HepG2 (cell line): ENCODE results near the gene TEAD3. TPM values are rescaled to one million over a fixed set of nuclear protein-coding genes. Genes with fewer than 3 reads are reported as not detected.

Source experiments
- ATAC-seq: fragments of 200-7000 bp; cut with Tn5 transposase; 3 replicates; pipeline ENCODE4 v1.9.1; 2020; ENCODE audit warnings: mild to moderate bottlenecking, moderate library complexity
- BruUV-seq: library from RNA; stranded (reverse); fragments of 400-500 nt; replicated peaks from 2 replicates; lab custom pipeline; 2021; lab: Mats Ljungman, UMichigan
- CTCF ChIA-PET: fragments of 300-600 bp; formaldehyde crosslinking; extraction: SDS; loops from one replicate; lab custom pipeline; 2021; ENCODE audit warnings: low total read pairs, inconsistent platforms, low intra/inter-chr PET ratio; lab: Yijun Ruan, JAX
- POLR2A ChIA-PET: fragments of 350-600 bp; sonication (Branson Sonifier 250); formaldehyde crosslinking; loops from one replicate; lab custom pipeline; 2020; ENCODE audit warnings: antibody characterized with exemption, inconsistent platforms; lab: Yijun Ruan, JAX
- DNase-seq: peaks from one replicate; pipeline ENCODE4 v3.0.0-alpha.2; 2015; ENCODE audit warnings: low spot score
- FAIRE-seq: peaks from 3 replicates; lab custom pipeline; 2011; peaks lifted over from hg19 to GRCh38; lab: Jason Lieb, UNC
- H2AFZ ChIP-seq: one replicate; pipeline ENCODE4 v1.6.1; 2011; ENCODE audit warnings: low read length, inconsistent platforms
- H3K27ac ChIP-seq: fragments of 300-600 bp; 3 replicates; pipeline ENCODE4 v1.8.0; 2011; ENCODE audit warnings: mixed run types, mild to moderate bottlenecking, mixed read lengths, low read length, inconsistent platforms; ENCODE audit not compliant: insufficient read depth; ENCODE audit errors: extremely low read length
- H3K27me3 ChIP-seq, 2 experiments: fragments of 200-600 bp in 1 of 2; 2 replicates in 1 of 2; 3 replicates in 1 of 2; pipeline versions ENCODE4 v1.6.0 to v1.8.0; 2011; ENCODE audit warnings: low read length in 2 of 2, mild to moderate bottlenecking in 2 of 2, moderate library complexity in 2 of 2, inconsistent platforms in 1 of 2; ENCODE audit not compliant: insufficient read depth in 2 of 2, control insufficient read depth in 1 of 2
- H3K36me3 ChIP-seq, 2 experiments: fragments of 200-600 bp in 1 of 2; replicated peaks in 1 of 2; 2 replicates in 1 of 2; 3 replicates in 1 of 2; pipeline versions ENCODE4 v1.5.1 to v1.8.0; 2011; ENCODE audit warnings: low read length in 2 of 2, inconsistent platforms in 1 of 2; ENCODE audit not compliant: insufficient read depth in 2 of 2, control insufficient read depth in 1 of 2
- H3K4me1 ChIP-seq: 2 replicates; pipeline ENCODE4 v1.5.1; 2012; ENCODE audit warnings: low read length, inconsistent platforms; ENCODE audit not compliant: insufficient read depth
- H3K4me2 ChIP-seq: 2 replicates; pipeline ENCODE4 v1.6.0; 2011; ENCODE audit warnings: low read depth, low read length, inconsistent platforms
- H3K4me3 ChIP-seq, 3 experiments: fragments of 200-600 bp in 1 of 3; sonication (generic), shearing (Covaris generic) in 1 of 3; replicated peaks in 1 of 3; 2 replicates each; pipeline ENCODE4 v1.5.1; 2011 to 2016; ENCODE audit warnings: low read length in 3 of 3, inconsistent platforms in 2 of 3, low read depth in 2 of 3, mild to moderate bottlenecking in 2 of 3, control low read depth in 1 of 3, mixed read lengths in 1 of 3; ENCODE audit not compliant: insufficient read depth in 1 of 3
- H3K79me2 ChIP-seq: one replicate; pipeline ENCODE4 v1.6.1; 2011; ENCODE audit warnings: low read length, inconsistent platforms; ENCODE audit not compliant: insufficient read depth
- H3K9ac ChIP-seq: 2 replicates; pipeline ENCODE4 v1.6.0; 2011; ENCODE audit warnings: mild to moderate bottlenecking, low read depth, low read length, inconsistent platforms; ENCODE audit not compliant: insufficient read depth
- H3K9me3 ChIP-seq: 2 replicates; pipeline ENCODE4 v1.5.1; 2012; ENCODE audit warnings: mild to moderate bottlenecking, low read length
- H4K20me1 ChIP-seq: 2 replicates; pipeline ENCODE4 v1.6.0; 2011; ENCODE audit warnings: inconsistent platforms, mild to moderate bottlenecking, low read length, moderate library complexity; ENCODE audit not compliant: insufficient read depth
- CCDC6 ChIP-seq: sonication (generic); formaldehyde crosslinking; IDR thresholded peaks from 2 replicates; pipeline ENCODE4 v1.8.1; 2022; ENCODE audit warnings: mild to moderate bottlenecking, missing genetic modification reagents, moderate library complexity
- HOXD1 ChIP-seq: sonication (generic); formaldehyde crosslinking; IDR thresholded peaks from 2 replicates; pipeline ENCODE4 v1.5.0; 2020; ENCODE audit warnings: missing genetic modification reagents
- KDM1A ChIP-seq: IDR thresholded peaks from 2 replicates; pipeline ENCODE4 v1.6.1; 2016; ENCODE audit warnings: missing compliant biosample characterization
- NR2F1 ChIP-seq, 2 experiments: fragments of 450-650 bp in 1 of 2; formaldehyde crosslinking in 1 of 2; IDR thresholded peaks; 2 replicates each; pipeline versions ENCODE4 v1.5.0 to v1.6.1; 2016 to 2020; ENCODE audit warnings: mild to moderate bottlenecking in 1 of 2, missing compliant biosample characterization in 1 of 2, missing genetic modification reagents in 1 of 2, moderate library complexity in 1 of 2
- PPARG ChIP-seq: conservative IDR thresholded peaks from 2 replicates; pipeline ENCODE4 v1.6.1; 2016; ENCODE audit warnings: missing biosample characterization, missing genetic modification reagents
- SAFB2 ChIP-seq: sonication (generic); formaldehyde crosslinking; IDR thresholded peaks from 2 replicates; pipeline ENCODE4 v1.5.1; 2020; ENCODE audit warnings: missing genetic modification reagents, low read depth, mild to moderate bottlenecking, borderline replicate concordance
- ZNF589 ChIP-seq: sonication (generic); formaldehyde crosslinking; conservative IDR thresholded peaks from 2 replicates; pipeline ENCODE4 v1.8.0; 2022; ENCODE audit warnings: mild to moderate bottlenecking, moderate library complexity, missing genetic modification reagents
- ZNF768 ChIP-seq: sonication (generic); formaldehyde crosslinking; IDR thresholded peaks from 2 replicates; pipeline ENCODE4 v1.4.0; 2020; ENCODE audit warnings: missing genetic modification reagents
- WGBS: methylation state at CpG from one replicate; pipeline ENCODE4 v1.1.6; 2017; ENCODE audit warnings: low lambda C conversion rate; 5-methylcytosine and 5-hydroxymethylcytosine counted together
- in situ Hi-C: cut with HindIII; loops from 2 replicates; pipeline ENCODE4 v1.10.0; 2017; ENCODE audit warnings: low pct_unique_long_range_greater_than_20kb; ENCODE audit not compliant: extremely low pct_ligation_motif_present
- intact Hi-C: fragments of 100-400 bp; cut with micrococcal nuclease; formaldehyde crosslinking; loops from one replicate; pipeline ENCODE4 v1.10.0; 2022; ENCODE audit not compliant: unreplicated experiment
- polyA plus RNA-seq, 8 experiments: library from polyadenylated mRNA; depleted of rRNA in 3 of 8; stranded (reverse) in 7 of 8; unstranded in 1 of 8; fragments of >200 nt; fragmentation: Illumina TruSeq in 4 of 8; extraction: Trizol in 4 of 8; gene quantifications; 2 replicates each; pipeline versions ENCODE4 v1.2.1 to v1.2.3, GENCODE V29; 2011 to 2016; ENCODE audit warnings: low read depth in 4 of 8, missing spikeins in 1 of 8, mixed read lengths in 1 of 8; ENCODE audit not compliant: insufficient read depth in 1 of 8
- total RNA-seq, 5 experiments: library from RNA; depleted of rRNA; stranded (reverse); fragments of >200 nt; fragmentation: Illumina TruSeq; extraction: Trizol; gene quantifications; 2 replicates each; pipeline ENCODE4 v1.2.3, GENCODE V29; 2016; ENCODE audit warnings: low read depth in 1 of 5

Gene TEAD3
- total and polyA plus RNA-seq, 2 of the 13 experiments (the other 11 are each of a cell fraction or from before 2014, with no cell fraction given), result 15.1 to 16.5 TPM

- no peak for TF ChIP-seq ZNF589 (CRISPR knock-in tag)
- TF ChIP-seq ZNF768 (CRISPR knock-in tag), result 0 out of 2 replicates have a peak, but pooled peaks have one; percentile 6
- TF ChIP-seq, all 625 proteins: peak for 1
- Histone ChIP-seq H3K4me2 (no peak overlapping the region), H3K9me3 (no peaks in the 10 kb centered on the region), H3K4me3 (no peak overlapping the region), H2AFZ (no peak overlapping the region), H3K4me1 (peaks cover 32% of the 10 kb centered on the region), H4K20me1 (peaks cover 48% of the 10 kb centered on the region; the same call in 1 of the 2 replicates), H3K27me3 (no peaks in the 10 kb centered on the region), H3K79me2 (peaks cover 34% of the 10 kb centered on the region), H3K27ac (no peak overlapping the region), H3K36me3 (peaks cover 11 to 26% of the 10 kb centered on the region in 2 experiments), H3K9ac (no peak overlapping the region)
- in situ Hi-C loops, result no loop called here
- intact Hi-C loops, result no loop called here
- FAIRE-seq (no peak), DNase-seq (no peak), ATAC-seq (no peak)
- CTCF ChIA-PET, result no interaction called here
- no TSS peak for BruUV-seq
- WGBS, result 100% methylated on average over 1 of the region's 1 CpG
- POLR2A ChIA-PET, result no interaction called here
Observed at GRCh38 chr6:35489066-35489465, 7.8 kb downstream of the TEAD3 start.

DNA sequence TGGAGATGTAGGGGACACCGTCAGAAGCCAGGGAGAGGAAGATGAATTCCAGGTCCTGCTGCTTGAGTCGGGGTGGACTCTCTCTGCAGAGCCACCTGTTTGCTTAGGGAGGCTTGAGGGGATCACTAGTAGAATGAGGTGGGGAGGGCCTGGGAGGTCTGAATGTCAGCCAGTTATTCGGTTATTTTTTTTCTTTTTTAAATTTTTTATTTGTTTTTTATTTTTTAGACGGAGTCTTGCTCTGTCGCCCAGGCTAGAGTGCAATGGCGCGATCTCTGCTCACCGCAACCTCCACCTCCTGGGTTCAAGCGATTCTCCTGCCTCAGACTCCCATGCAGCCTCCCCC is 8.4 kb downstream of the TEAD3 start:
- ATAC-seq (no peak), FAIRE-seq (no peak)
- no peaks in the 10 kb centered on the region for H3K9me3 ChIP-seq
- no TSS peak for BruUV-seq
- H3K9ac ChIP-seq, result no peak overlapping the region
- TF ChIP-seq CCDC6 (CRISPR knock-in tag) (no peak), HOXD1 (CRISPR knock-in tag) (no peak), NR2F1 (CRISPR knock-in tag; IDR thresholded peaks at IDR 0.05) (no peak), KDM1A (CRISPR knock-in tag) (no peak), PPARG (CRISPR knock-in tag) (no peak), SAFB2 (CRISPR knock-in tag) (no peak)
- TF ChIP-seq, all 625 proteins: peak for 0
- Histone ChIP-seq H3K27me3 (no peaks in the 10 kb centered on the region), H4K20me1 (peaks cover 42% of the 10 kb centered on the region; the same call in 1 of the 2 replicates), H3K4me1 (peaks cover 26% of the 10 kb centered on the region), H3K4me2 (no peak overlapping the region), H3K36me3 (peaks cover 9 to 31% of the 10 kb centered on the region in 2 experiments), H3K27ac (no peak overlapping the region), H2AFZ (no peak overlapping the region), H3K4me3 (no peak overlapping the region), H3K79me2 (peaks cover 28% of the 10 kb centered on the region)
- 94% methylated on average over 9 of the region's 9 CpGs for WGBS
- no peak for DNase-seq
- in situ Hi-C loops, result no loop called here
- ChIA-PET CTCF (no interaction called here), POLR2A (no interaction called here)
- intact Hi-C loops, result no loop called here
